ENCODE measurements around the gene CALML3.

CALML3 gene

GRCh38 chr10:5567477-5567876 is 42.7 kb downstream of the CALML3 start:
- no peak overlapping the region for H3K4me2 ChIP-seq
- H3K4me1 ChIP-seq: no peaks in the 10 kb centered on the region
- H3K36me3 ChIP-seq: no peaks in the 10 kb centered on the region
- no peak overlapping the region for H3K9ac ChIP-seq
- H3K4me3 ChIP-seq: no peak overlapping the region
- no peaks in the 10 kb centered on the region for H3K9me3 ChIP-seq
- H4K20me1 ChIP-seq: no peaks in the 10 kb centered on the region
- no peaks in the 10 kb centered on the region for H3K27me3 ChIP-seq
- H3K27ac ChIP-seq: no peak overlapping the region
- TF ChIP-seq Cebpa-rat (IDR thresholded peaks at IDR 0.05): no peak

DNA sequence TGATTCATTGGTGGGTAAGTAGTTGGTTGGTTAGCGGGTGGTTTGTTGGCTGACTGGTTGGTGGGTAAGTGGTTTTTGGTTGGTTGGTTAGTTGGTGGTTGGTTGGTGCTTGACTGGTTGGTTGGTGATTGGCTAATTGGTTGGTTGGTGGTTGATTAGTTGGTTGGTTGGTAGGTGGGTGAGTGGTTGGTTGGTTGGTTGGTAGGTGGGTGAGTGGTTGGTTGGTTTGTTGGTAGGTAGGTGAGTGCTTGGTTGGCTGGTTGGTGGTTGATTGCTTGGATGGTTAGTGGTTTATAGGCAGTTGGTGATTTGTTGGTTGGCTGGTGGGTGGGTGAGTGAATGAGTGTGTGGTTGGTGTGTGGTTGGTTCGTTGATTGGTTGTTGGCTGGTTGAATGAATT is 44.2 kb downstream of the CALML3 start:
- H3K27me3 ChIP-seq: no peaks in the 10 kb centered on the region
- H3K9ac ChIP-seq: no peak overlapping the region
- H3K4me3 ChIP-seq: no peak overlapping the region
- no peaks in the 10 kb centered on the region for H3K36me3 ChIP-seq
- no peak overlapping the region for H3K4me2 ChIP-seq
- H3K4me1 ChIP-seq: no peaks in the 10 kb centered on the region
- no peaks in the 10 kb centered on the region for H3K9me3 ChIP-seq
- no peak overlapping the region for H3K27ac ChIP-seq
- H4K20me1 ChIP-seq: no peaks in the 10 kb centered on the region
- no peak for TF ChIP-seq Cebpa-rat (IDR thresholded peaks at IDR 0.05)

DNA sequence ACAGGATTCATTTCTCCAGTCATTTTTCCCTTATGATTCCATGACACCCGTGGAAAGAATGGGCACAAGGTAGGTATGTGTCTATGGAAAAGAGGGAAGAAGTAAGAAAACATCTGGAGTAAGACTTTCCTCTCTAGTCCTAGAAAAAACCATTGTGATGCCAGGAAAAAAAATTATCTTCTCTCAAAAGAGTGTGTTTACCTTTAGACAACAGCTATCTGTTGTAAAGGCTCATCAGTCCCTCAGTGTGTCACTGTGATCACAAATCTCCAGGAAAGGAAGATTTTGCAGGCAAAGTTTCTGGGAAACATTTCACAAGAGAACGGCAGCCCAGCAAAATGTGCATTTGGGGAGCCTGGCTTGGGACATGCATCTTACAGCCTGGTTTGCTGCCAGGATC is 44.8 kb downstream of the CALML3 start:
- Histone ChIP-seq H3K9ac (no peak overlapping the region), H3K4me2 (no peak overlapping the region), H4K20me1 (no peaks in the 10 kb centered on the region), H3K9me3 (no peaks in the 10 kb centered on the region), H3K27ac (no peak overlapping the region), H3K36me3 (no peaks in the 10 kb centered on the region), H3K27me3 (no peaks in the 10 kb centered on the region), H3K4me3 (no peak overlapping the region), H3K4me1 (no peaks in the 10 kb centered on the region)
- no peak for TF ChIP-seq Cebpa-rat (IDR thresholded peaks at IDR 0.05)

DNA sequence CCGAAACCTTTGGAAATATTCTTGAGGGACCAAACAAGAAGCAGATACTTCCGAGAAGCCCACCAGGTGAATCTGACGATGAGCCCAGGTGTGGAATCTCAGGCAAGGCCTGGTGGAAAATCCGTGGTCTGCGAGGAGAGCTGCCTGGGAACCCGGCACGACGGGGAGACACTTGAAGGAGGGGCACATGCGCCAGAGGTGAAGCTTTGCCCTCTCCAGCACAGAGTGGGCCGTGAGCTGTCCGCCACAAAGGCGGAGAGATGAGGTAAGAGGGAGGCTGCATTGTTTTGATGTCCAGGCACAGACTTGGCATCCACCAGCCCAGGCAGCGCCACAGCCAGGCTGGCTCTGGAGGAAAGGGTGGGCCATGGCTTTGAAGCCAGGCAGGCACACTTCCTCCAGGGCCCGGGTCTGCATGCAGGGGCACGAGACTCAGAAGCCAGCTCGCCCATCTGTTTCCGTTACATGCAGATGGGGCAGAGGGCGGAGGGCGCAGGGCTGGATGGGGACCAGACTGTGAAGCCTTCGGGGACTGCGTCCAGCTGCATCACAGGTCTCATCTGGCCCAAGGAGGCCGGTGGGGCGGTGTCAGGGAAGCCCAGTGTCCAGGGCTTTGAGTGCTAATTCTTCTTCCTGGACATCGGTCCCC is 45.4 kb downstream of the CALML3 start:
- H4K20me1 ChIP-seq: no peaks in the 10 kb centered on the region
- H3K36me3 ChIP-seq: no peaks in the 10 kb centered on the region
- no peaks in the 10 kb centered on the region for H3K9me3 ChIP-seq
- H3K27ac ChIP-seq: no peak overlapping the region
- no peaks in the 10 kb centered on the region for H3K4me1 ChIP-seq
- H3K27me3 ChIP-seq: no peaks in the 10 kb centered on the region
- H3K4me2 ChIP-seq: no peak overlapping the region
- TF ChIP-seq Cebpa-rat (IDR thresholded peaks at IDR 0.05): no peak
- H3K9ac ChIP-seq: no peak overlapping the region
- no peak overlapping the region for H3K4me3 ChIP-seq

DNA sequence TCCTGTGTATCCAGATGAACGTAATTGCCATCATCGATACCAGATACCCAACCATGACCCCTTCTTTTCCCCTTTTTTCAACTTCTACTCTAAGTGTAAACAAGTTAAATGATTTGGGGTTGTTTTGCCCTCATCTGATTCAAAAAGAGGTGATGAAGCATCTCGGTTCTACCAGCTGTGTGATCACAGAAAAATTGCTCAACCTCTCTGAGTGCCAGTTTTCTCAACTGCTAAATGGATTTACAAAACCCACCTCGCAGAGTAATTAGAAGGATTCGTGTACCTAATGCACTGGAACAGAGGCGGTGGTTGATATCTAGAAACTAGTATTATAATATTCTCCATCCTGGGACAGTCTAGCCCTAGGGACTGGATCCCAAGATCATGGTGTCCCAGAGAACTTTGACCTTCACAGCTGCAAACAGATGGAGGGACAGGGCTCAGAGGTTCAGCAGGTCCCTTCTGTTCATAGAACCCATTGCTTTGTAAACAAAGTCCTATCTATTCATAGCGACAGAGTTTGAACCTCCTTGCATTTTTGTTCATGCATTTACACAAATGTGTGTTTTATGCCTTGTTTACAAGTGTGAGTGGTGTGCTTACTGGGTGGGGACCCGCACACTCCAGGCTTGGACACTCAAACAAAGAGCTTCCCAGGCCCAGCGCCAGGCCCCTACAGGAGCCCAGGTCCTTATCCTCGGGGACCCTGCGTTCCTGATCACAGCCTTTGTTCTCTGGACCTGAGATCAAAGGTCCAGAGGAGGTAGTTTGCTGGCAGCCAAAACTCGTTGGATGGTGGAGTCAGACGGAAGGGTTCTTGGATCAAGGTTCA is 46.4 kb downstream of the CALML3 start:
- no peak for TF ChIP-seq Cebpa-rat (IDR thresholded peaks at IDR 0.05)
- no peak overlapping the region for H3K9ac ChIP-seq
- no peak overlapping the region for H3K4me3 ChIP-seq
- H3K27me3 ChIP-seq: no peaks in the 10 kb centered on the region
- no peaks in the 10 kb centered on the region for H3K36me3 ChIP-seq
- no peak overlapping the region for H3K27ac ChIP-seq
- H3K4me2 ChIP-seq: no peak overlapping the region
- H3K4me1 ChIP-seq: no peaks in the 10 kb centered on the region
- no peaks in the 10 kb centered on the region for H3K9me3 ChIP-seq
- H4K20me1 ChIP-seq: no peaks in the 10 kb centered on the region

DNA sequence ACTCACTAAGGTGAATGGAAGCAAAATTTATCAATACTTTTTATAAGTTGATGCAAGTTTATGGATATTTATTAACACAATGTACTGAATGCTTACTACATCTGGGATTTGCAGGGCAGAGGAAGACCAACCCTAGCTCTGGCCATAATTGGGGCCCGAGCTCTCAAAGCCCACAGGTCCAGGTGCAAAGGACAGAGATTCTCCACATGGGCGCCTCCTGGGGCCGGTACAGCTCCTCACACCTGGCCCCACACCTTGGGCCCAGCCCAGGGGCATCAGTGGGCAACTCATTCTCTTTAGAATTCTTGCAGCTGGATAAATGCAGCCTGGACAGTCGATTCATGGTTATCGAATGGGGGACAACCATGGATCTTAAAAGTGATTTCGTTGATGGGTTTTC is 47.1 kb downstream of the CALML3 start:
- no peak overlapping the region for H3K27ac ChIP-seq
- H3K4me1 ChIP-seq: no peaks in the 10 kb centered on the region
- H3K4me3 ChIP-seq: no peak overlapping the region
- H3K36me3 ChIP-seq: no peaks in the 10 kb centered on the region
- H3K9ac ChIP-seq: no peak overlapping the region
- no peak for TF ChIP-seq Cebpa-rat (IDR thresholded peaks at IDR 0.05)
- no peaks in the 10 kb centered on the region for H3K9me3 ChIP-seq
- no peak overlapping the region for H3K4me2 ChIP-seq
- no peaks in the 10 kb centered on the region for H4K20me1 ChIP-seq
- no peaks in the 10 kb centered on the region for H3K27me3 ChIP-seq

- Histone ChIP-seq H3K4me2 (no peak overlapping the region), H3K27ac (no peak overlapping the region), H3K4me3 (no peak overlapping the region), H4K20me1 (no peaks in the 10 kb centered on the region), H3K9me3 (no peaks in the 10 kb centered on the region), H3K4me1 (no peaks in the 10 kb centered on the region), H3K9ac (no peak overlapping the region), H3K36me3 (no peaks in the 10 kb centered on the region), H3K27me3 (no peaks in the 10 kb centered on the region)
- no peak for TF ChIP-seq Cebpa-rat (IDR thresholded peaks at IDR 0.05)
These were observed 48.7 kb downstream of the CALML3 start for GRCh38 chr10:5573319-5573950.

DNA sequence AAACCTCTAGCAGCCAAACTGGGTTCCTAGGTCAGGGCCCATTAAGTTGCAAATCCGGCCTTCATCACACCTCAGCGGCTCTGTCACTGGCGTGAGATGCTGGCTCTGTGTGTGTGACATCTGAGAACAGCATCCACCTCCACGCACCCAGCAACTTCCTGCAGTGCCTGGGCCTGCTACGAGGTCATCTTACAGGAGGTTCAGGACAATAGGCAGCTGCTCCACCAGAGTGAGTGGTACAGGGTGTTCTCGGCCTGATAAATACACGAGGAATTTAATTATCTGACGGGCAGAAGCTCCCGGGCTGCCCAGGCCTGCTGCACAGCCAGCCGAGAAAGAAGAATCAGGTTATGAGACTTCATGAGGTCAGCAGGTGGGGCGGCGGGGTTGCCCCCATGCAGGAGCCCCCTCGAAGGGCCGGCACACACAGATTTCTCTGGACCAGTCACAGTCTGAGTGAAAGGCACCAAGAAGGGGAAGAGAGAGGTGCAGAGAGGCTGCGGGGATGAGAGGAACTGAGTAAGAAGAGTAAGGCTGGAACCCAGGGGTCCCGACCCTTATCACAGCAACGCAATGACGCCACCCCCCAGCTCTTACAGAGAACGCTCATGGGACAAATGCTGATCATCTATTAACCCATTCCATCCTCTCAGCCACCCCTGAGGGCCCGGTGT is 49.3 kb downstream of the CALML3 start:
- Histone ChIP-seq H4K20me1 (no peaks in the 10 kb centered on the region), H3K9ac (no peak overlapping the region), H3K4me1 (no peaks in the 10 kb centered on the region), H3K36me3 (no peaks in the 10 kb centered on the region), H3K27ac (no peak overlapping the region), H3K27me3 (no peaks in the 10 kb centered on the region), H3K4me2 (no peak overlapping the region), H3K4me3 (no peak overlapping the region), H3K9me3 (no peaks in the 10 kb centered on the region)
- no peak for TF ChIP-seq Cebpa-rat (IDR thresholded peaks at IDR 0.05)

- H4K20me1 ChIP-seq: no peaks in the 10 kb centered on the region
- no peaks in the 10 kb centered on the region for H3K36me3 ChIP-seq
- TF ChIP-seq Cebpa-rat (IDR thresholded peaks at IDR 0.05): no peak
- no peaks in the 10 kb centered on the region for H3K4me1 ChIP-seq
- H3K27ac ChIP-seq: no peak overlapping the region
- H3K4me3 ChIP-seq: no peak overlapping the region
- no peak overlapping the region for H3K9ac ChIP-seq
- no peaks in the 10 kb centered on the region for H3K9me3 ChIP-seq
- H3K4me2 ChIP-seq: no peak overlapping the region
- no peaks in the 10 kb centered on the region for H3K27me3 ChIP-seq
These were observed 49.9 kb downstream of the CALML3 start for GRCh38 chr10:5574642-5575131.

DNA sequence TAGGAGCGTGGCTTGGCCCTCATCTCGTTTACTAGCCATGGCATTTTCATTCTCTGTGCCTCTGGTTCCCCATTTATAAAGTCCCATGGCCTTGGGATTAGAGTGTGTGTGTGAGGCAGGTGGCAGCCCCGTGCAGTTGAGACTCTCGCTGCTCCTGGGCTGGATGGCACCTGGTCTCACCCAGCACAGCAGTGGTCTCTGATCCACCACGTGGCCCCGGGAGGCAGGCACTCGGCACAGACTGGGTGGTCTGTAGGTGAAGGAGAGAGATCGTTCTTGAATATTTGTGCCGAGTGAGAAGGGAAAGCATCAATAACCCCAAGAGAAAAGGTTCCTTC is 50.4 kb downstream of the CALML3 start:
- no peaks in the 10 kb centered on the region for H3K27me3 ChIP-seq
- H3K4me2 ChIP-seq: no peak overlapping the region
- H3K9ac ChIP-seq: no peak overlapping the region
- TF ChIP-seq Cebpa-rat (IDR thresholded peaks at IDR 0.05): no peak
- H3K4me1 ChIP-seq: no peaks in the 10 kb centered on the region
- no peaks in the 10 kb centered on the region for H4K20me1 ChIP-seq
- H3K36me3 ChIP-seq: no peaks in the 10 kb centered on the region
- no peak overlapping the region for H3K4me3 ChIP-seq
- H3K9me3 ChIP-seq: no peaks in the 10 kb centered on the region
- H3K27ac ChIP-seq: no peak overlapping the region

Measured in BLaER1 (cell line).